GM19043 (cell line): ENCODE results near the gene IFITM5.
"Not testable (repeated sequence)": the region's sequence is repeated elsewhere in the genome, so short reads cannot be mapped to it uniquely, and the experiment has no call there.

Source experiments
- ATAC-seq: cut with Tn5 transposase; IDR thresholded peaks from one replicate; pipeline ENCODE4 v1.9.1; 2021; ENCODE audit warnings: low read depth; ENCODE audit not compliant: unreplicated experiment

IFITM5 gene

DNA sequence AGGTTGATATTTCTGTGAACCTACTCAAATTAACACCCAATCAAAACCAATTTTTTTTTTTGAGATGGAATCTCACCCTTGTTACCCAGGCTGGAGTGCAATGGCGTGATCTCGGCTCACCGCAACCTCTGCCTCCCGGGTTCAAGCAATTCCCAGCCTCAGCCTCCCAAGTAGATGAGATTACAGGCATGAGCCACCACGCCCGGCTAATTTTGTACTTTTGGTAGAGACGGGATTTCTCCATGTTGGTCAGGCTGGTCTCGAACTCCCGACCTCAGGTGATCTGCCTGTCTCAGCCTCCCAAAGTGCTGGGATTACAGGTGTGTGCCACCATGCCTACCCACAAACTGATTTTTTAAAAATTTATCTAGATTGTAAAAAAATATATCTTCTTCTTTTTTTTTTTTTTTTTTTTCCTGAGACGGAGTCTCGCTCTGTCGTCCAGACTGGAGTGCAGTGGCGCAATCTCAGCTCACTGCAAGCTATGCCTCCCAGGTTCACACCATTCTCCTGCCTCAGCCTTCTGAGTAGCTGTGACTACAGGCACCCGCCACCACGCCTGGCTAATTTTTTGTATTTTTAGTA lies 29.3 kb upstream of the IFITM5 start:
- not testable (repeated sequence) for ATAC-seq

DNA sequence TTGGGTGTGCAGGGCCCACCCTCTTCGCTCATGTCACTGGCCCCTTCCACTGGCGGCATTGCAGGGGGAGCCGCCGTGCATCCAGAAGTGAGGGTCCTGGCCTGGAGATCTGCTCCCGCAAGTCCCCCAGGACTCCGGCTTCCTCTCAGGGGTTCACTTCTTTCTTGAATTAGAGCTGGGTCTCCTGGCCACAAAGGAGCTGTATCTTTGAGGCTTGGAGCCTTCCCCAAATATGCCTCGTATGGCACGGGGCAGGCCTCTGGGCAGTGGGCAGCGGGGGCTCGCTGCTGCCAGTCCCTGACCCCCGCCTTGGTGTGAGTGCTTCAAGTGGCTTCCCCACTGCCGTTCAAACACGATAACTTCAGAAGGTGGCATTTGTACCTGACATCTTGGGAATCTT lies 28.7 kb upstream of the IFITM5 start:
- no peak for ATAC-seq

GRCh38 chr11:327581-327923 lies 28.2 kb upstream of the IFITM5 start:
- no peak for ATAC-seq

DNA sequence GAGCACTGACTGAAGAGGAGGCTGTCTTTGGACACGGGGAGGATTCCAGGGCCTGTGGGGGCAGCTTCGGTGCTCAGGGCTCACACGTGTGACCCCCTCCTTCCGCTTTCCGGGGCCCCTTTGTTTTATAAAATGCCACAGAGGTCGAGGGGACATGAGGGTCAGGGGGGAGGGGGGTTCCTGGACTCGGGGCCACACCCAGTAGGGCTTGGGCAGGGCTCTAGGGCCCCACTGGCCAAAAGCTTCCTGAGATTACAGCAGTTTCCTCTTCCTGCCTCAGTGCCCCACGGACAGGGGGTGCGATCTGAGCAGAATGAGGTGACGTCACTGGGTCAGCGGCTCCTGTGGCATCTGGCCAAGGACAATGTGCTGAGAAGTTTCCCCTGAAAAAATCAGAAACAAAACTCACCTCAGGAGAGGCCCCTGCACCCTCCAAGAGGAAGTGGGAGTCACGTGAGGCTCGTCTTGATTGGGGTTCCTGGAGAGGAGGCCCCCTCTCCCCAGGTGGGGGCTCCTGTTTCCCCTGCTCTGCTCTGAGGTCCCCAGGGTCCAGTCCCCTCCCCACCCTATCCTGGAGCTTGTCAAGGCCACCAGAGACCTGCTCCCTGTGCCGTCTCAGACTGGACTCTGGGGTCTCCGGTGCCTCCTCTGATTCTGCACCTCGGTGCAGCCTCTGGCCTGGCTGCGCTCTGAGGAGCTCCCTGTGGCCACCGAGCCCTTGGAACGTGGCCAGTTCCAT lies 27.7 kb upstream of the IFITM5 start:
- peak; percentile 60 for ATAC-seq

- no peak for ATAC-seq
These were observed 27.2 kb upstream of the IFITM5 start for GRCh38 chr11:326592-326841.

GRCh38 chr11:325796-326591 lies 26.7 kb upstream of the IFITM5 start:
- no peak for ATAC-seq

DNA sequence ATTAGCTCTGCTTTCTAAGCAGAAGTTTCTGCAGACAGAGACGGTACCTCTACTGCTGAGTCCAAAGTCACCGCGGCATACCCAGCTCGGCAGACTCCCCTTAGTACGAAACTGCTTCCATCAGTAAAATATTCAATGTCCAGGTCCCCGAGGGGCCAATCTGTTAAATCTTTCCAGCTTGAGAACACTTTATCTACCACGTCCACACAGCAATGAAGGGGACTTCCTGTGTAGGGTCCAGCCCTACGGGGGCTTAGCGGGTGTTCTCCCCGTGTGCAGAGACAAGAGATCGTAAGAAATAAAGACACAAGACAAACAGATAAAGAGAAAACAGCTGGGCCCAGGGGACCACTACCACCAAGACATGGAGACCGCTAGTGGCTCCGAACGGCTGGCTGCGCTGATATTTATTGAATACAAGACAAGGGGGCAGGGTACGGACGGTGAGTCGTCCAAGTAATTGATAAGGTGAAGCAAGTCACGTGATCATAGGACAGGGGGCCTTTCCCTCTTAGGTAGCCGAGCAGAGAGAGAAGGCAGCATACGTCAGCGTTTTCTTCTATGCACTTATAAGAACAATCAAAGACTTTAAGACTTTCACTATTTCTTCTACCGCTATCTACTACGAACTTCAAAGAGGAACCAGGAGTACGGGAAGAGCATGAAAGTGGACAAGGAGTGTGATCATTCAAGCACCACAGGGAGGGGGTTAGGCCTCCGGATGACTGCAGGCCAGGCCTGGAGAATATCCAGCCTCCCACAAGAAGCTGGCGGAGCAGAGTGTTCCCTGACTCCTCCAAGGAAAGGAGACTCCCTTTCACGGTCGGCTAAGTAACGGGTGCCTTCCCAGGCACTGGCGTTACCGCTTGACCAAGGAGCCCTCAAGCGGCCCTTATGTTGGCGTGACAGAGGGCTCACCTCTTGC lies 25.5 kb upstream of the IFITM5 start:
- not testable (repeated sequence) for ATAC-seq

DNA sequence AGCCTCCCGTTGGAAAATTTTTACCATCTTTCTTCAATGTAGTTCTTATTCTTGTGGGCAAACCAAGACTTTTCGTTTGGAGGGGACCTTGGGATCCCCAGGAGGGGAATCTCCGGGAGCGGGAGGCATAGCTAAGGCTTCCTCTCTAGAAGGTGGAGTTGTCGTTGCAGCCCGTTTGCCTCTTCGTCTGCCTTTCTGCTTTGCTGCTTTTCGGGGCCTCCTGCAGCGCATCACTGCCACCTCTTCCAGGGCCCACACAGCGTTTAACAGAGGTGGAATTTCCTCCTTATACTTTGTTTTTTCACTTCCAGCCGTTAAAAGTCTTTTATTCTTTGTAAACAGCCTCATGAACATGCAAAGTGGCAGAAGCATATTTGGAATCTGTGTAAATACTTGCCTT lies 24.8 kb upstream of the IFITM5 start:
- no peak for ATAC-seq

- ATAC-seq, result not testable (repeated sequence)
These were observed 20.6 kb upstream of the IFITM5 start for GRCh38 chr11:319888-320273.

DNA sequence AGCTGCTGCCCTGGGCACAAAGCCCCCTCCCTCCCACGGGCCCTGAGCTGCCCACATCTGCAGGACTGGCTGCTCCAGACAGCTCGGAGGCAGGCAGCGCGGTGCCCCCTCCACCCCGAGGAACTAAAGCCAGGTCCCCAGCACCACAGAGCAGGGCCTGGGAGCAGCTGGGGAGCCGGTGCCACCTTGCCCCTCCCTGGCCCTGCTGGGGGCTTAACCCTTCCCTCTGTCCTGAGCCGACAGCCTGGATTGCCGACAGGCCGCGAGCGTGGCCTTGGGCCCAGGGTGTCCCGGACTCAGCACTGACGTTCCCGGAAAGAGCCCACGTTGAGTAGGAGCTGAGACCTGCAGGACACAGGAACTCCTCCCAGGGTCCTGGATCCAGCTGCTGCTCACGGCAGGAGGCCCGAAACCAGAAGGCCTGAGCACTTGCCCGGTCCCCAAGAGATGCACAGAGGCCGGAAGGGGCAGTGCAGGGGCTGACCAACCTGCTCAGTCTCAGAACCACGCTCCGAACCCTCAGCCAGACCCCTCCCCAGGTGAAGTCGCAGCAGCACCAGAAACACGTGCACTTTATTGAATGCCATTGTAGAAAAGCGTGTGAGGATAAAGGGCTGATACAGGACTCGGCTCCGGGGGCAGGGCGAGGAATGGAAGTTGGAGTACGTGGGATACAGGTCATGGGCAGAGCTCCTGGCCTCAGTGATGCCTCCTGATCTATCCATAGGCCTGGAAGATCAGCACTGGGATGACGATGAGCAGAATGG lies 20.0 kb upstream of the IFITM5 start:
- not testable (repeated sequence) for ATAC-seq

- ATAC-seq, result not testable (repeated sequence)
These were observed 19.2 kb upstream of the IFITM5 start for GRCh38 chr11:318405-319120.

GRCh38 chr11:317668-318404 lies 18.5 kb upstream of the IFITM5 start:
- not testable (repeated sequence) for ATAC-seq

GRCh38 chr11:316891-317301 lies 17.6 kb upstream of the IFITM5 start:
- no peak for ATAC-seq

- ATAC-seq, result no peak
These were observed 16.8 kb upstream of the IFITM5 start for GRCh38 chr11:316031-316701.

DNA sequence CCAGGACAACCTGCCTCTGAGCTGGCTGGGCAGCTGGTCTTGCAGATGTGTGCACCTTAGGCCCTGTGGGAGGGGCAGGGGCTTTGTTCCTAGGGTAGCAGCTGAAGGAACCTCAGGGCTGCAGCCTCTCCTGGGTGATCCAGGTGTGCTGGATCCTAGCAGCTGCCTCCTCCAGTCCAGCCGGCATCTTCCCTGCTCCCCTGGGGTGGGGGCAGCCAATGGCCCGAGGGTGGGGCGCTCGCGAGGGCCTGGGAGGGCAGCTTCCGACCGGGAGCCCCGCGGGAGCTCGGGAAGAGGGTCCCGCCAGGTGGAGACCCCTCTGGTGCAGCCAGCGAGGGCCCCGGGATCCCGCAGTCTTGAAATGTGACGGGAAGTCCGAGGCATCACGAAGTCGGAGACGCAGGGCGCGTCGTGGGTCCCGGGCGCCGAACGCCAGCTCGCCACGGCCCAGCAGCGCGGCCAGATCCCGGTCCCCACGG lies 16.2 kb upstream of the IFITM5 start:
- ATAC-seq, result no peak

- ATAC-seq, result no peak
These were observed 15.7 kb upstream of the IFITM5 start for GRCh38 chr11:315051-315481.

- not testable (repeated sequence) for ATAC-seq
These were observed 15.2 kb upstream of the IFITM5 start for GRCh38 chr11:314554-314875.
